NCI-H1105 treated with DMSO at 0.1 percent for 48 hours (cell line): ENCODE measurements around the gene ME1.
A peak's percentile ranks its signal among the peaks of the same experiment; 100 is the strongest.
"Not testable (repeated sequence)": the region's sequence is repeated elsewhere in the genome, so short reads cannot be mapped to it uniquely, and the experiment has no call there.

Source experiments
- DNase-seq: peaks from one replicate; lab custom pipeline; 2025; lab: John Stamatoyannopoulos, UW

The ME1 gene

GRCh38 chr6:83430611-83431544 lies at the start of gene ME1:
Gene ME1, minus strand, starts transcription at chr6:83431051. Its CDS starts 97 bp downstream, at chr6:83430954.
- DNase-seq, result no peak

DNA sequence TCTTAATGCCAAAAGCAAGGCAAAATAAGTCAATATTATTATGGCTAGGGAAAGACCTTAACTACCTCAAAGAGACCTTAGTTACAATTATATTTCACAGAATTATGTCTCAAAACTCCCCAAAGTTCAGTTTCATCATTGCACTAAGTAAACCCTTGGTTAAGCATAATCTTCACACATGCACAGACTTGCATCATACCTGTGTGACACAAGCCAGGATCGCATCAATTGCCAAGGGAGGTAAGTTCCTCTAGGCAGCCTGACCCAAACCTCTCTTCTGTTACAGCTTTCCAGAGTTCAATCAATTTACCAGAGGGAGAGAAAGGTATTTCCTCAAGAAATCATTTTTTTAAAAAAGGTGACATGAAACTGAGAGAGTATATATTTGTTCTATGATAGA lies 49.6 kb upstream of the ME1 start:
- no peak for DNase-seq

GRCh38 chr6:83479389-83479788 lies 48.5 kb upstream of the ME1 start:
- no peak for DNase-seq

- DNase-seq, result no peak
Measured at GRCh38 chr6:83476971-83477370, 46.1 kb upstream of the ME1 start.

DNA sequence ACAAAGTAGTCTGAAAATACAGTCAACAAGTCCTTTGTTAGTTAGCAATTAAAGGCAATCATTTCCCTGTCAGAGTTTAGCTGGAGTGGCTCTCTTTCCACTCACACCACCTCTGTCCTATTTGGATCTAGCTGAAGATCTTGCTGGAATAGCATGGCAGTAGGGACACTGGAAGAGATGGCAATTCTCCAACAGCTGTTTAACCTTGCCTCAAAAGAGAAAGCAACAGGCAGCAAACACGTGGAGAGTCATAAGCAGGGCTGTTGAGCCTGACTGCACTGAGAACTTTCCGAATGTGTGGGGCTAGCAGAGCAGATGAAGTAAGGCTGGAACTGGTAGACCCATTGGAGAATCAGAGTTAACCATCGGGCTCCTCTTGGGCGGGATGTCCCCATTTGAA lies 43.5 kb upstream of the ME1 start:
- DNase-seq, result peak; percentile 98

DNA sequence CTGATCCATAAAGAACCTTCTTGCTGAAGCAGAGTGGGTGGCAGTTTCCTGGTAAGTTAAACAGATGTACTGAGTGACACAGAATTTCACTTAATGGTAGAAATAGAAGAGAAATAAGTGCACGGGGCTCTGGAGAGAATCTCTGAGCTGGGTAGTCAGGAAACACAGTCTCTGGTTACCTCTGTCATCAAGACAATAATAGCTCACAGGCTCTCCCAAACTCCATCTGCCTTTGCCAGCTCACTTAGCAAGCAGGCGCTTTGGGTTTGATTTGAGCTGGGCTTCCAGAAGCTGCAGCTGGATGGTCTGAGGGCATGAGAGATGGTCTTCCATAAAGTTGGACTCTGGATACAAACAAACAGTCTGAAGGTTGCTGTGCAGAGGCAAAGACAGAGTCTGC lies 41.9 kb upstream of the ME1 start:
- no peak for DNase-seq

DNA sequence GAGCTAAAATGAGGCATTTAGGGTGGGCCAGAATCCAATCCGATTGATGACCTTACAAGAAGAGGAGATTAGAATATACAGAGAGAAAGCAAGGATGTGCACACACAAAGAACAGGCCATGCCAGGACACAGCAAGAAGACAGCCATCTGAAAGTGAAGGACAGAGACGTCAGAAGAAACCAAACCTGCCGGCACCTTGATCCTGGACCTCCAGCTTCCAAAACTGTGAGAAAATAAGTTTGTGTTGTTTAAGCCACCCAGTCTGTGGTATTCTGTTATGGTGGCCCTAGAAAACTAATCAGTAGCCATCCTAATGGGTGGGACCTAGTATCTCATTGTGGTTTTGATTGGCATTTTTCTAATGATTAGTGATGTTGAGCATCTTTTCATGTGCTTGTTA lies 39.7 kb upstream of the ME1 start:
- DNase-seq, result no peak

DNA sequence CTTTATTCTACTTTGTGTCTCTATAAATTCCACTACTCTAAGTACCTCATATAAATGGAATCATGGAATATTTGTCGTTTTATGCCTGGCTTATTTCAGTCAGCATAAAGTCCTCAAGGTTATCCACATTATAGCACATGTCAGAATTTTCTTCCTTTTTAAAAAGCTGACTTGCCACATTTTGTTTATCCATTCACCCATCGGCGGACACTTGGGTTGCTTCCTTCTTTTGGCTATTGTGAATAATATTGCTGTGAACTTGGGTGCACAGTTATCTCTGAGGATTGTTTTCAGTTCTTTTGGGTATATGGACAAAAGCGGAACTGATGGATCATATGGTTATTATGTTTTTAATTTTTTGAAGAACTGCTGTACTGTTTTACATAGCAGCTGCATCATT lies 39.1 kb upstream of the ME1 start:
- no peak for DNase-seq

- no peak for DNase-seq
Measured at GRCh38 chr6:83467620-83468036, 36.8 kb upstream of the ME1 start.

GRCh38 chr6:83466328-83466727 lies 35.5 kb upstream of the ME1 start:
- no peak for DNase-seq

- DNase-seq, result no peak
Measured at GRCh38 chr6:83464381-83465140, 33.7 kb upstream of the ME1 start.

- no peak for DNase-seq
Measured at GRCh38 chr6:83463886-83464285, 33.0 kb upstream of the ME1 start.

DNA sequence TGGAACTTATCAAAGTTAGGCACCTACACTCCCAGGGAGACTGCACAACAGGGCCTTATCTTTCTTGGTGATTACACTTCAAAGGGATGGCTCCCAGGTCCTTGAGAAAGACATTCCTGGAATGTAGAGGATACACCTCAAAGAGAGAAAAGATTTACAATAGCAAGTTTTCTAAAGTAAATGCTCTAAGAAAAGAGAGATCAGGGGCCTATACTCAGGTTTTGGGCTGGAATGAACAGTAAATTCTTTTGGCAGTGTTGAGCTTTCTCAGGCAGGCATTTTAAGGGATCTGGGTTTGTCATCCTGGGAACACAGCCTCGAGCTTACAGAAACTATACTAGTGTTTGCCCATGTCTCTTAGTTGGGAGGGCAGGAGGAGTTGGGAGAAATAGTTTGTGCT lies 31.7 kb upstream of the ME1 start:
- DNase-seq, result no peak

GRCh38 chr6:83461438-83461837 lies 30.6 kb upstream of the ME1 start:
- no peak for DNase-seq

DNA sequence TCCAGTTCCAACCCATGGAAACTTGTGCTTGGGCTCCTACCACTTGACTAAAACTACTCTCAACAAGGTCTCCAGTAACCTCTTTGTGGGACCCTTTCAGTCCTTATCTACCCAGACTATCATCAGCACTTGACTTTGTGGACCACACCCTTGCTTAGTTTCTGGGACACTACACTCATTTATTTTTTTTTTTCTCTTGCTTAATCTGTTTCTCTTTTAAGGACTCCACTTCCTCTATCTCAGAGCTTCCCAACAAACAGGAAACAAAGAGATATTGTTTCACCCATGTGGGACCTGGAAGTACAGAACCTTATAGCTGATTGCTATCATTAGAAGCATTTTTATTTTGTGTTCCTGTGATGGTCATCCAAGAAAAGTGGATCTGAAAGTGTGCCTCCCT lies 28.8 kb upstream of the ME1 start:
- DNase-seq, result no peak

GRCh38 chr6:83450015-83450414 lies 19.2 kb upstream of the ME1 start:
- DNase-seq, result not testable (repeated sequence)

DNA sequence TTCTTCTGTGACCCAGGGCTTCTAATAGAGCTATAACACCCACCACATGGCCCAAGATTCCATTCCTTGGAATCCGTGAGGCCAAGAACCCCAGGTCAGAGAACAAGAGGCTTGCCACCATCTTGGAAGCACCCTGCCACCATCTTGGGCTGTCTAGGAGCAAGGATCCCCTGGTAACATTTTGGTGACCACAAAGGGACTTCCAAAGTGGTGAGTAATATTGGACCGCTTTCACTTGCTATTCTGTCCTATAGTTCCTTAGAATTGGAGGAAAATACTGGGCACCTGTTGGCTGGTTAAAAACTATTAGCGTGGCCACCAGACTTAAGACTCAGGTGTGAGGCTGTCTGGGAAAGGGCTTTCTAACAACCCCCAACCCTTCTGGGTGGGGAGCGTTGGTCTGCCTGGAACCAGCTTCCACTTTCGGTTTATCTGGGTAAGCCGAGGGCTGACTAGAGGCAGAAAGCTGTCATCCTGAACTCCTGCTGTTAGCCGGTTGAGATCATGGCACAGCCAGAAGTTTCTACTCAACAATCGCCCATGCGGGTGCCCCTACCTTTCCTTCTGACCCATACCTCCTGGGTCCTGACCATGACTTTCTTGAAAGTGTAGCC lies 13.3 kb upstream of the ME1 start:
- not testable (repeated sequence) for DNase-seq

- DNase-seq, result no peak
Measured at GRCh38 chr6:83443516-83443915, 12.7 kb upstream of the ME1 start.

DNA sequence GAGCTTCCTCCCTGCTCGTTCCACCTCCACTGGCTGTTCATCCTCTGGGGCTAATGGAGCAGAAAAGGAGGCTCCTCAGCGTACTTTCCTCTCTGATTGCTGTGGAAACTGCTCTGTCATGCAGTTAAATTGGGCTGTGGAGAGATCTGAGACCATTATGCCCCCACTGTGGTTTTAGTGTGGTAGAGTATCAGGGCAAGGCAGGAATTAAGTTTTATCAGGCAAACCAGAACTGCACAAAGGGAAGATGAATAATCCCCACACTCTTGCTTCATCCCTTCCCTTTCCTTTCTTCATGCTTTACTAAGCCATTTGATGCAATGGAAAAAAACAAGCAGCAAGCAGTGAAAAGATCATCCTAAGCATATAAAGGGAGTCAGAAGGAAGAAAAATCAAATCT lies 11.9 kb upstream of the ME1 start:
- DNase-seq, result no peak

DNA sequence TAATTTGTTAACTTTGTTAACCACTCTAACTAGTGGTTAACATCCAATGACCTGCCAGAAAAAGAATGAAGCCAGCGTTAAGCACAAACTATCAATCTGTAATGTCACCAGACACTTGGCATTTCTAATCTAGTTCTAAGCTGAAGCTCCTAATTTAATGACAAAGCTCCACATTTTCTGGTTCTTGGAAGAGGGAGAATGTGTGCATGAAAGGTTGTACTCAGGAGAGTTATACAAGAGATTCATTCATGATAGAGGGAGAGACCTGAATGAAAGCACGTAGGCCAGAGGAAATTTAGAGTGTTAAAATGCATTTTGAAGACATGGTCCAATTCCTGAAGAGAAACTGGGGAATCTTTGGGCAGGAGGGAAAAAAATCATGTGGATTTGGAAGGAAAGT lies 8.3 kb upstream of the ME1 start:
- no peak for DNase-seq

DNA sequence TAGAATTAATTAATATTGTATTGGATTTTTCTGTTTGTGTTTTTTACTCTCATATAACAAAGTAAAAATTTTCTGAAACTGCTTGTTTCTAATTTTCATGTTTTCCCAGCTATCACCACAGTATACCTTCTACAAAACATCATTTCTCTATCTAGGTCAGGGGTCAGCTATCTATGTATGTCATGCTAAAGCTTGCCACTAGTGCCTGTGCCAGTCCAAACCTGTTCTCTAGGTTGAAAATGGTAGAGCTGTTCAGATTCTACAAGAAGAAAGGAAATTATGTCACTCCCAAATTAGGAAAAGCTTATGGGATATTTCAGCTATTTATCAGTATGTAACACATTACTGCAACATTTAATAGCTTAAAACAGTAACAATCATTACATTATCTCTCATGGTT lies 5.8 kb upstream of the ME1 start:
- DNase-seq, result no peak

GRCh38 chr6:83433177-83433576 lies 2.3 kb upstream of the ME1 start:
- DNase-seq, result no peak

- no peak for DNase-seq
Measured at GRCh38 chr6:83432636-83433035, 1.8 kb upstream of the ME1 start.
